Hepatocyte (in vitro differentiated cells): Measurements from ENCODE around the gene CHCHD6. TPM values are rescaled to one million over a fixed set of nuclear protein-coding genes. Genes with fewer than 3 reads are reported as not detected.

Experiments
- DNase-seq: peaks from one replicate; pipeline ENCODE4 v3.0.0-alpha.2; 2016; ENCODE audit warnings: low spot score
- H2AFZ ChIP-seq: fragments of 200-600 bp; sonication (generic); 2 replicates; pipeline ENCODE4 v1.6.0; 2016; ENCODE audit warnings: antibody characterized with exemption, mild to moderate bottlenecking
- H3K27ac ChIP-seq: fragments of 200-600 bp; sonication (generic); 2 replicates; pipeline ENCODE4 v1.5.1; 2016; ENCODE audit warnings: mild to moderate bottlenecking
- H3K27me3 ChIP-seq: fragments of 200-600 bp; sonication (generic); 2 replicates; pipeline ENCODE4 v1.6.1; 2016
- H3K36me3 ChIP-seq: fragments of 200-600 bp; sonication (generic); replicated peaks from 2 replicates; pipeline ENCODE4 v1.5.1; 2016; ENCODE audit warnings: low read depth; ENCODE audit not compliant: insufficient read depth
- H3K4me1 ChIP-seq: fragments of 200-600 bp; sonication (generic); 2 replicates; pipeline ENCODE4 v1.5.1; 2016; ENCODE audit warnings: mild to moderate bottlenecking, moderate library complexity; ENCODE audit not compliant: insufficient read depth
- H3K4me2 ChIP-seq: fragments of 200-600 bp; sonication (generic); 2 replicates; pipeline ENCODE4 v1.6.0; 2016
- H3K4me3 ChIP-seq: fragments of 200-600 bp; sonication (generic); 2 replicates; pipeline ENCODE4 v1.5.1; 2016; ENCODE audit warnings: mild to moderate bottlenecking
- H3K79me2 ChIP-seq: fragments of 200-600 bp; sonication (generic); 2 replicates; pipeline ENCODE4 v1.6.0; 2017; ENCODE audit warnings: mild to moderate bottlenecking
- H3K9me2 ChIP-seq: fragments of 200-600 bp; sonication (generic); replicated peaks from 2 replicates; pipeline ENCODE4 v1.6.0; 2017; ENCODE audit warnings: mild to moderate bottlenecking; ENCODE audit not compliant: insufficient read depth
- H3K9me3 ChIP-seq: fragments of 200-600 bp; sonication (generic); 2 replicates; pipeline ENCODE4 v1.5.1; 2016; ENCODE audit warnings: low read depth, mild to moderate bottlenecking
- H4K20me1 ChIP-seq: fragments of 200-600 bp; sonication (generic); 2 replicates; pipeline ENCODE4 v1.6.0; 2016; ENCODE audit warnings: mild to moderate bottlenecking; ENCODE audit not compliant: insufficient read depth, poor library complexity, severe bottlenecking
- EZH2 ChIP-seq: fragments of 200-600 bp; sonication (generic); IDR thresholded peaks from 2 replicates; pipeline ENCODE4 v1.6.1; 2016; ENCODE audit warnings: antibody characterized with exemption, mild to moderate bottlenecking, borderline replicate concordance
- EZH2phosphoT487 ChIP-seq: fragments of 200-600 bp; sonication (generic); IDR thresholded peaks from one replicate; pipeline ENCODE4 v1.6.1; 2018; ENCODE audit warnings: antibody characterized with exemption, mild to moderate bottlenecking, low read depth, moderate library complexity; ENCODE audit not compliant: unreplicated experiment, severe bottlenecking
- WGBS: methylation state at CpG from one replicate; pipeline ENCODE4 v1.1.6; 2016; ENCODE audit warnings: low lambda C conversion rate; ENCODE audit errors: missing lambda C conversion rate; 5-methylcytosine and 5-hydroxymethylcytosine counted together
- polyA plus RNA-seq: library from polyadenylated mRNA; unstranded; fragments of >200 nt; fragmentation: Nextera tagmentation; extraction: Ambion mirVana; gene quantifications from 2 replicates; pipeline ENCODE4 v1.2.1, GENCODE V29; 2016
- total RNA-seq: library from RNA; depleted of rRNA; stranded (reverse); fragments of >200 nt; gene quantifications from 2 replicates; pipeline ENCODE4 v1.2.3, GENCODE V29; 2014
- TF ChIP-seq, protein P1 (sequence below): fragments of 200-600 bp; sonication (generic); IDR thresholded peaks from 2 replicates; pipeline ENCODE4 v1.5.1; 2016; ENCODE audit warnings: antibody characterized with exemption, mild to moderate bottlenecking; ENCODE audit not compliant: poor library complexity

Gene CHCHD6
- total and polyA plus RNA-seq, 2 experiments from 2014 or later: 13.8 to 19.7 TPM

DNA sequence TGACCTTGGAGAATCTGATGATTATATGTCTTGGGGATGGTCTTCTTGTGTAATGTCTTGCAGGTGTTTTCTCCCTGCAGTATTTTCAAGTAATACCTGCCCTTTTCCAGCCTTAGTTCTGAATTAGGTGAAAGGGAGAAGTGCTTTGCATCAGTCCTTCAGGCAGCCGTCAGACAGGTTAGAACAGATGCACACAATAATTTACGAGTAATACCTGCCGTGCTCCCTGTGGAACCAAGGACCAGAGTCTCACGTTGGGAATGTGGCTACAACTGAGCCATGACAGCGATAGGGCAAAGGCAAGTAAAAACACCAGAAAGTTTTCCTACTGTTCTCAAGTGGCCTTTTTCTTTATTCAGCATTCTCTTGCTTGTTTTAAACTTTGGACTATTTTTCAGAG lies 69.1 kb downstream of the CHCHD6 start:
- no peak overlapping the region for H3K27ac ChIP-seq
- TF ChIP-seq EZH2phosphoT487: no peak
- TF ChIP-seq EZH2: no peak
- TF ChIP-seq, protein P1, sequence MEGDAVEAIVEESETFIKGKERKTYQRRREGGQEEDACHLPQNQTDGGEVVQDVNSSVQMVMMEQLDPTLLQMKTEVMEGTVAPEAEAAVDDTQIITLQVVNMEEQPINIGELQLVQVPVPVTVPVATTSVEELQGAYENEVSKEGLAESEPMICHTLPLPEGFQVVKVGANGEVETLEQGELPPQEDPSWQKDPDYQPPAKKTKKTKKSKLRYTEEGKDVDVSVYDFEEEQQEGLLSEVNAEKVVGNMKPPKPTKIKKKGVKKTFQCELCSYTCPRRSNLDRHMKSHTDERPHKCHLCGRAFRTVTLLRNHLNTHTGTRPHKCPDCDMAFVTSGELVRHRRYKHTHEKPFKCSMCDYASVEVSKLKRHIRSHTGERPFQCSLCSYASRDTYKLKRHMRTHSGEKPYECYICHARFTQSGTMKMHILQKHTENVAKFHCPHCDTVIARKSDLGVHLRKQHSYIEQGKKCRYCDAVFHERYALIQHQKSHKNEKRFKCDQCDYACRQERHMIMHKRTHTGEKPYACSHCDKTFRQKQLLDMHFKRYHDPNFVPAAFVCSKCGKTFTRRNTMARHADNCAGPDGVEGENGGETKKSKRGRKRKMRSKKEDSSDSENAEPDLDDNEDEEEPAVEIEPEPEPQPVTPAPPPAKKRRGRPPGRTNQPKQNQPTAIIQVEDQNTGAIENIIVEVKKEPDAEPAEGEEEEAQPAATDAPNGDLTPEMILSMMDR: no peak
- no peak for DNase-seq
- H3K27me3 ChIP-seq: no peaks in the 10 kb centered on the region
- H3K79me2 ChIP-seq: no peaks in the 10 kb centered on the region
- no peak overlapping the region for H3K4me2 ChIP-seq
- no peaks in the 10 kb centered on the region for H3K36me3 ChIP-seq
- no peak overlapping the region for H2AFZ ChIP-seq
- no peaks in the 10 kb centered on the region for H3K4me1 ChIP-seq
- no peak overlapping the region for H3K4me3 ChIP-seq
- WGBS: 71% methylated on average over 5 of the region's 5 CpGs
- H3K9me2 ChIP-seq: no peaks in the 10 kb centered on the region
- H4K20me1 ChIP-seq: no peaks in the 10 kb centered on the region
- no peaks in the 10 kb centered on the region for H3K9me3 ChIP-seq

DNA sequence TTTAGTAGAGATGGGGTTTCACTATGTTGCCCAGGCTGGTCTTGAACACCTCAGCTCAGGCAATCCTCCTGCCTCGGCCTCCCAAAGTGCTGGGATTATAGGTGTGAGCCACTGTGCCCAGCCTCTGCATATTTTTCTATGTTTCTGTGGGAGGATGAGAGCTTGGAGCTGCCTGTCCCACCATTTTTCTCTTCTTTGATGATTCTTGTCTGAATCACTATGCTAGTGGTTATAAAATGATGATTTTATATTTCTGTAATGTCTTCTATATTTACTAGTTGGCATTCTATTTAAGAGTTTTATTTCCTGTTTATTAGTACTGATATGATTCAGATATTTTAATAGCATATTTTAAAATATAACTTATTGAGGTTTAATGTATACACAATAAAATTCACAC lies 69.7 kb downstream of the CHCHD6 start:
- no peak for DNase-seq
- H3K4me2 ChIP-seq: no peak overlapping the region
- 92% methylated on average over 1 of the region's 1 CpG for WGBS
- H4K20me1 ChIP-seq: no peaks in the 10 kb centered on the region
- no peak overlapping the region for H3K4me3 ChIP-seq
- H3K9me2 ChIP-seq: no peaks in the 10 kb centered on the region
- H3K79me2 ChIP-seq: no peaks in the 10 kb centered on the region
- TF ChIP-seq EZH2 (no peak), EZH2phosphoT487 (no peak)
- TF ChIP-seq, protein P1: no peak
- no peaks in the 10 kb centered on the region for H3K36me3 ChIP-seq
- no peaks in the 10 kb centered on the region for H3K9me3 ChIP-seq
- H3K27ac ChIP-seq: no peak overlapping the region
- H3K27me3 ChIP-seq: no peaks in the 10 kb centered on the region
- H3K4me1 ChIP-seq: no peaks in the 10 kb centered on the region
- H2AFZ ChIP-seq: no peak overlapping the region

DNA sequence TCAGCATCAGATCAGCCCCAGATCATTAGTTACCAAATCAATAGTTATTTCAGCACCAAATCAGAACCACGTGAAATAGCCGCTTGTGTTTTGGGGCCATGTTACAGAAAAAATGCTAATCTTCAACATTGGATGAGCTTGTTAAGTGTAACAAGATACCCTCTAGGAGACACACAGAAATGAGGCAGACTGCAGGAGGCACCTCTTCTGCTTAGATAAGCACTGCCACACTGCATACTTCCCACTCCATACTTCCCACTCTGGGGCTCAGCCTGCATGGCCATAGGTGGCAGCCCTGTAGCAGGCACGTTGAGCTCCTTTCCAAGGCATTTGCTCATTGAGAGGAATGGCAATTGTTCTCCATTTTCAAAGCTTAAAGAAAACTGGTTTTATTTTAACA lies 73.3 kb downstream of the CHCHD6 start:
- no peak overlapping the region for H3K4me3 ChIP-seq
- WGBS: 40% methylated on average over 3 of the region's 3 CpGs
- no peaks in the 10 kb centered on the region for H3K79me2 ChIP-seq
- H3K27ac ChIP-seq: no peak overlapping the region
- TF ChIP-seq, protein P1: no peak
- TF ChIP-seq EZH2: no peak
- TF ChIP-seq EZH2phosphoT487: no peak
- DNase-seq: no peak
- no peak overlapping the region for H2AFZ ChIP-seq
- no peaks in the 10 kb centered on the region for H3K27me3 ChIP-seq
- no peaks in the 10 kb centered on the region for H4K20me1 ChIP-seq
- no peaks in the 10 kb centered on the region for H3K9me2 ChIP-seq
- no peaks in the 10 kb centered on the region for H3K9me3 ChIP-seq
- peaks cover 13% of the 10 kb centered on the region for H3K4me1 ChIP-seq
- H3K4me2 ChIP-seq: no peak overlapping the region
- H3K36me3 ChIP-seq: no peaks in the 10 kb centered on the region

DNA sequence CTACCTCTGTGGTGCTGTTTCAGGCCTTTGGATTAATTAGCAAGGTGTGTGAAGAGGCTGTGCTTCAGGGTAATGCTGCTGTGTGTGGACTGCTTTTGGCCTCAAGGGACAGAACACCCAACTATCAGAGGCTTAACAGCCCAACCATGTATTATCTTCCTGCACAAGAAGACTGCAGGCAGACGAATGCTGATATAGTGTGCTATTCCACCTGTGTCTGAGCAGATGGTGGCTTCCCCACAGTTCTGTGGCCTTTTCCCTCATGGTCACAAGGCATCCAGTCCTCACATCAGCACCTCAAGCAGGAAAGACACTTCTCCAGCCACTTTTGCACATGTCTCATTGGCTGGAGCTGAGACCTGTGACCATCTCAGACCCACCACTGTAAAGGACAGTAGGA lies 76.6 kb downstream of the CHCHD6 start:
- 100% methylated on average over 1 of the region's 1 CpG for WGBS
- Histone ChIP-seq H3K9me2 (no peaks in the 10 kb centered on the region), H3K79me2 (no peaks in the 10 kb centered on the region), H3K27me3 (no peaks in the 10 kb centered on the region), H3K4me1 (peaks cover 21% of the 10 kb centered on the region), H3K4me2 (no peak overlapping the region), H3K36me3 (no peaks in the 10 kb centered on the region), H3K9me3 (no peaks in the 10 kb centered on the region), H4K20me1 (no peaks in the 10 kb centered on the region), H3K27ac (peak overlapping the region; percentile 94), H3K4me3 (no peak overlapping the region), H2AFZ (no peak overlapping the region)
- TF ChIP-seq EZH2phosphoT487 (no peak), EZH2 (no peak)
- TF ChIP-seq, protein P1: no peak
- no peak for DNase-seq
